RWPE1 (cell line): ENCODE results near the gene CRYBG2.

ENCODE experiments used
- CTCF ChIA-PET: fragments of 350-600 bp; sonication (Branson Sonifier 250); formaldehyde crosslinking; extraction: SDS; loops from one replicate; lab custom pipeline; 2021; lab: Yijun Ruan, JAX
- POLR2A ChIA-PET: fragments of 400-600 bp; formaldehyde crosslinking; extraction: SDS; loops from one replicate; lab custom pipeline; 2020; ENCODE audit warnings: antibody characterized with exemption; ENCODE audit not compliant: low non-redundant PET; lab: Yijun Ruan, JAX
- DNase-seq: peaks from one replicate; pipeline ENCODE4 v3.0.0; 2012; ENCODE audit warnings: low spot score
- H3K27ac ChIP-seq: fragments of 450-650 bp; 2 replicates; pipeline ENCODE4 v1.5.1; 2017
- CTCF ChIP-seq: fragments of 450-650 bp; conservative IDR thresholded peaks from 2 replicates; pipeline ENCODE4 v1.5.1; 2017; ENCODE audit warnings: low read depth, mild to moderate bottlenecking

The CRYBG2 gene

GRCh38 chr1:26287811-26288210 lies 66.1 kb downstream of the CRYBG2 start:
- peak overlapping the region; percentile 56 for H3K27ac ChIP-seq

GRCh38 chr1:26287033-26287711 lies 66.8 kb downstream of the CRYBG2 start:
- no peak for DNase-seq
- H3K27ac ChIP-seq, result peak overlapping the region; percentile 56
- ChIA-PET CTCF (interaction anchor here (0.9 to 1.9 kb wide), 2 partner anchors 9 to 53 kb away, joined by 3 to 10 read pairs; no protein-coding TSS in a partner anchor), POLR2A (interaction anchor here (0.7 kb wide), 1 partner anchor 7 kb away, joined by 3 read pairs; the partner anchor contains the start of gene SH3BGRL3)
- TF ChIP-seq CTCF, result no peak

More at GRCh38 chr1:26287811-26288210, 66.1 kb downstream of the CRYBG2 start:
- DNase-seq, result no peak
- ChIA-PET CTCF (interaction anchor here (1.4 kb wide), 1 partner anchor 27 kb away, joined by 3 read pairs; no protein-coding TSS in a partner anchor), POLR2A (interaction anchor here (0.7 kb wide), 1 partner anchor 8 kb away, joined by 3 read pairs; the partner anchor contains the start of gene SH3BGRL3)
- TF ChIP-seq CTCF, result no peak

- H3K27ac ChIP-seq, result peak overlapping the region; percentile 99; the same call in 1 of the 2 replicates
- TF ChIP-seq CTCF, result no peak
- POLR2A ChIA-PET, result no interaction called here
- CTCF ChIA-PET, result interaction anchor here (0.6 to 1.9 kb wide), 7 partner anchors 10 to 395 kb away, joined by 4 to 10 read pairs (median 5); no protein-coding TSS in a partner anchor
- no peak for DNase-seq
Observed at GRCh38 chr1:26286064-26286416, 67.9 kb downstream of the CRYBG2 start.

GRCh38 chr1:26285366-26286063 lies 68.4 kb downstream of the CRYBG2 start:
- no peak for TF ChIP-seq CTCF

GRCh38 chr1:26284597-26285347 lies 69.2 kb downstream of the CRYBG2 start:
- ChIA-PET POLR2A (interaction anchor here (0.6 kb wide), 2 partner anchors 79 to 133 kb away, joined by 3 to 4 read pairs; no protein-coding TSS in a partner anchor), CTCF (interaction anchor here (0.6 to 1.6 kb wide), 13 partner anchors 8 to 810 kb away, joined by 3 to 11 read pairs (median 4); no protein-coding TSS in a partner anchor)
- TF ChIP-seq CTCF, result peak; percentile 62
- H3K27ac ChIP-seq, result peak overlapping the region; percentile 99
- DNase-seq, result peak; percentile 90

More at GRCh38 chr1:26285366-26286063, 68.4 kb downstream of the CRYBG2 start:
- POLR2A ChIA-PET, result no interaction called here
- peak overlapping the region; percentile 99 for H3K27ac ChIP-seq
- DNase-seq, result no peak
- CTCF ChIA-PET, result interaction anchor here (0.6 to 1.9 kb wide), 14 partner anchors 9 to 809 kb away, joined by 3 to 11 read pairs (median 4); no protein-coding TSS in a partner anchor
